Endothelial cell of umbilical vein (primary cell): ENCODE measurements around the gene RABL3. TPM values are rescaled to one million over a fixed set of nuclear protein-coding genes. Genes with fewer than 3 reads are reported as not detected.

ENCODE experiments used
- BruUV-seq: library from RNA; stranded (reverse); fragments of 400-500 nt; replicated peaks from 2 replicates; lab custom pipeline; 2021; lab: Mats Ljungman, UMichigan
- CTCF ChIA-PET: fragments of 300-600, 350-600 bp; sonication (Branson Sonifier 250); formaldehyde crosslinking; loops from one replicate; lab custom pipeline; 2021; ENCODE audit warnings: antibody characterized with exemption, inconsistent platforms; lab: Charles Lee
- POLR2A ChIA-PET: fragments of 300-600, 350-600 bp; sonication (Branson Sonifier 250); formaldehyde crosslinking; loops from one replicate; lab custom pipeline; 2021; ENCODE audit warnings: antibody characterized with exemption, inconsistent platforms; lab: Charles Lee
- DNase-seq: peaks from one replicate; pipeline ENCODE4 v3.0.0-alpha.2; 2011; ENCODE audit warnings: low read depth, low spot score
- FAIRE-seq: peaks from 2 replicates; lab custom pipeline; 2011; peaks lifted over from hg19 to GRCh38; lab: Jason Lieb, UNC
- H2AFZ ChIP-seq: 2 replicates; pipeline ENCODE4 v1.6.0; 2012; ENCODE audit warnings: low read depth, low read length, control low read depth, inconsistent platforms
- H3K27ac ChIP-seq: 2 replicates; pipeline ENCODE4 v1.5.1; 2011; ENCODE audit warnings: low read depth, mild to moderate bottlenecking, control low read depth, low read length, moderate library complexity; ENCODE audit not compliant: insufficient read depth
- H3K27me3 ChIP-seq, 2 experiments: 2 replicates each; pipeline versions ENCODE4 v1.6.0 to v1.6.1; 2011; ENCODE audit warnings: low read length in 2 of 2, mixed read lengths in 1 of 2; ENCODE audit not compliant: control insufficient read depth in 2 of 2, insufficient read depth in 2 of 2
- H3K36me3 ChIP-seq, 2 experiments: 2 replicates in 1 of 2; 3 replicates in 1 of 2; pipeline ENCODE4 v1.5.1; 2011; ENCODE audit warnings: low read length in 2 of 2, mild to moderate bottlenecking in 1 of 2, moderate library complexity in 1 of 2; ENCODE audit not compliant: control insufficient read depth in 2 of 2, insufficient read depth in 2 of 2; ENCODE audit errors: extremely low read depth in 1 of 2
- H3K4me1 ChIP-seq: 3 replicates; pipeline ENCODE4 v1.5.1; 2011; ENCODE audit warnings: mild to moderate bottlenecking, low read length; ENCODE audit not compliant: control insufficient read depth, insufficient read depth; ENCODE audit errors: extremely low read depth
- H3K4me2 ChIP-seq: 2 replicates; pipeline ENCODE4 v1.6.1; 2011; ENCODE audit warnings: low read length, control low read depth, mixed read lengths; ENCODE audit not compliant: insufficient read depth
- H3K4me3 ChIP-seq, 3 experiments: fragments of 200-600 bp in 1 of 3; sonication (generic), shearing (Covaris generic) in 1 of 3; replicated peaks in 1 of 3; 2 replicates each; pipeline ENCODE4 v1.5.1; 2011 to 2016; ENCODE audit warnings: control low read depth in 3 of 3, low read length in 3 of 3, mild to moderate bottlenecking in 2 of 3, inconsistent platforms in 1 of 3, low read depth in 1 of 3, moderate library complexity in 1 of 3; ENCODE audit not compliant: insufficient read depth in 1 of 3
- H3K79me2 ChIP-seq: 2 replicates; pipeline ENCODE4 v1.6.0; 2012; ENCODE audit warnings: low read length, inconsistent platforms; ENCODE audit not compliant: control insufficient read depth, insufficient read depth
- H3K9ac ChIP-seq: replicated peaks from 2 replicates; pipeline ENCODE3; 2011; ENCODE audit warnings: low read length, control low read depth; ENCODE audit not compliant: insufficient read depth; ENCODE audit errors: extremely low read depth
- H3K9me1 ChIP-seq: replicated peaks from 3 replicates; pipeline ENCODE4 v1.6.0; 2011; ENCODE audit warnings: mild to moderate bottlenecking, low read length; ENCODE audit not compliant: control insufficient read depth, insufficient read depth; ENCODE audit errors: extremely low read depth
- H3K9me3 ChIP-seq: replicated peaks from 2 replicates; pipeline ENCODE4 v1.5.1; 2012; ENCODE audit warnings: low read length, inconsistent platforms; ENCODE audit not compliant: control insufficient read depth, insufficient read depth
- H4K20me1 ChIP-seq: replicated peaks from 2 replicates; pipeline ENCODE3; 2011; ENCODE audit warnings: mild to moderate bottlenecking, low read length; ENCODE audit not compliant: control insufficient read depth, insufficient read depth; ENCODE audit errors: extremely low read depth
- CTCF ChIP-seq, 2 donors: IDR thresholded peaks; 1 replicate in 1 of 2; 2 replicates in 1 of 2; pipeline ENCODE4 v1.5.1; 2011; ENCODE audit warnings: low read length in 2 of 2, mild to moderate bottlenecking in 2 of 2, moderate library complexity in 2 of 2, control low read depth in 1 of 2, inconsistent platforms in 1 of 2, low read depth in 1 of 2; ENCODE audit not compliant: insufficient read depth in 1 of 2; ENCODE audit errors: extremely low read depth in 1 of 2
- EZH2 ChIP-seq: IDR thresholded peaks from 2 replicates; pipeline ENCODE4 v1.6.1; 2012; ENCODE audit warnings: borderline replicate concordance, low read depth, mild to moderate bottlenecking, moderate library complexity, low read length, inconsistent platforms; ENCODE audit not compliant: severe bottlenecking
- FOS ChIP-seq: IDR thresholded peaks from 2 replicates; pipeline ENCODE4 v1.6.1; 2011; ENCODE audit warnings: mild to moderate bottlenecking, low read length, moderate library complexity, borderline replicate concordance; ENCODE audit not compliant: insufficient read depth
- GATA2 ChIP-seq: IDR thresholded peaks from 2 replicates; pipeline ENCODE4 v1.7.0; 2011; ENCODE audit warnings: low read depth, mild to moderate bottlenecking, moderate library complexity, mixed read lengths, low read length; ENCODE audit not compliant: insufficient read length, insufficient read depth
- JUN ChIP-seq: IDR thresholded peaks from 2 replicates; pipeline ENCODE4 v1.6.1; 2011; ENCODE audit warnings: borderline replicate concordance, low read depth; ENCODE audit not compliant: insufficient read length, insufficient read depth
- MYC ChIP-seq: IDR thresholded peaks from one replicate; pipeline ENCODE4 v1.6.1; 2011; ENCODE audit warnings: mild to moderate bottlenecking, low read depth, low read length
- POLR2A ChIP-seq: IDR thresholded peaks from 2 replicates; pipeline ENCODE4 v1.6.1; 2012; ENCODE audit warnings: low read depth, mild to moderate bottlenecking, control low read depth, low read length
- POLR2AphosphoS5 ChIP-seq: IDR thresholded peaks from 2 replicates; pipeline ENCODE4 v1.6.1; 2012; ENCODE audit warnings: low read depth, mild to moderate bottlenecking, control low read depth, low read length, moderate library complexity; ENCODE audit not compliant: insufficient read depth
- dilution Hi-C: fragments of 300-500 bp; cut with MboI; formaldehyde crosslinking; loops from one replicate; pipeline ENCODE4 v1.15.0; 2019; ENCODE audit warnings: low sequenced_read_pairs; ENCODE audit not compliant: extremely low pct_ligation_motif_present
- intact Hi-C: fragments of 100-400 bp; cut with micrococcal nuclease; formaldehyde crosslinking; loops from one replicate; pipeline ENCODE4 v1.10.0; 2022
- polyA plus RNA-seq, 4 experiments: library from polyadenylated mRNA; depleted of rRNA in 3 of 4; stranded (reverse) in 3 of 4; unstranded in 1 of 4; fragments of >200 nt; gene quantifications; 2 replicates each; pipeline versions ENCODE4 v1.2.1 to v1.2.3, GENCODE V29; 2011 to 2012; ENCODE audit warnings: missing spikeins in 1 of 4
- total RNA-seq: library from RNA; stranded (reverse); gene quantifications from 2 replicates; pipeline ENCODE4 v1.2.3, GENCODE V29; 2021
- TF ChIP-seq, protein P1 (sequence below): IDR thresholded peaks from 2 replicates; pipeline ENCODE4 v1.6.1; 2011; ENCODE audit not compliant: insufficient read depth, insufficient read length

The RABL3 gene
- total and polyA plus RNA-seq, 2 donors (not counting 3 experiments of a cell fraction or from before 2014, with no cell fraction given): 4.3 to 24.9 TPM

GRCh38 chr3:120649830-120650233 is 92.5 kb downstream of the RABL3 start:
- H3K4me1 ChIP-seq: no peaks in the 10 kb centered on the region
- BruUV-seq: no TSS peak
- DNase-seq (no peak), FAIRE-seq (no peak)
- no peaks in the 10 kb centered on the region for H3K36me3 ChIP-seq
- no peak overlapping the region for H3K27ac ChIP-seq
- H4K20me1 ChIP-seq: no peaks in the 10 kb centered on the region
- no peak overlapping the region for H3K9ac ChIP-seq
- no peaks in the 10 kb centered on the region for H3K9me3 ChIP-seq
- ChIA-PET POLR2A (no interaction called here), CTCF (interaction anchor here (1.0 kb wide), 1 partner anchor 23 kb away, joined by 3 read pairs; no protein-coding TSS in a partner anchor)
- intact Hi-C loops: no loop called here
- H2AFZ ChIP-seq: no peak overlapping the region
- H3K4me3 ChIP-seq: no peak overlapping the region
- H3K9me1 ChIP-seq: no peaks in the 10 kb centered on the region
- no peaks in the 10 kb centered on the region for H3K79me2 ChIP-seq
- dilution Hi-C loops: no loop called here
- H3K4me2 ChIP-seq: no peak overlapping the region
- H3K27me3 ChIP-seq: peaks cover 0 to 2% of the 10 kb centered on the region in 2 experiments
- TF ChIP-seq POLR2AphosphoS5 (no peak), EZH2 (no peak), FOS (no peak), POLR2A (no peak), GATA2 (no peak), MYC (no peak), CTCF (IDR thresholded peaks at IDR 0.05; ENCODE audit: extremely low read depth in 1 of 2, insufficient read depth in 1 of 2, low read depth in 1 of 2, low read length in 2 of 2) (no peak), JUN (no peak)
- TF ChIP-seq, protein P1, sequence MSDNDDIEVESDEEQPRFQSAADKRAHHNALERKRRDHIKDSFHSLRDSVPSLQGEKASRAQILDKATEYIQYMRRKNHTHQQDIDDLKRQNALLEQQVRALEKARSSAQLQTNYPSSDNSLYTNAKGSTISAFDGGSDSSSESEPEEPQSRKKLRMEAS: no peak
